Nephron progenitor cell (in vitro differentiated cells): ENCODE results near the gene CCDC24.

Experiments used
- DNase-seq: peaks from one replicate; pipeline ENCODE4 v3.0.0; 2021
- H3K27ac Mint-ChIP-seq: 2 replicates; pipeline ENCODE4 v1.8.0; 2021; ENCODE audit warnings: mild to moderate bottlenecking, moderate library complexity, mixed read lengths
- H3K27me3 Mint-ChIP-seq: 2 replicates; pipeline ENCODE4 v1.8.0; 2021; ENCODE audit warnings: mild to moderate bottlenecking, low read depth, mixed read lengths; ENCODE audit not compliant: poor library complexity
- H3K36me3 Mint-ChIP-seq: 2 replicates; pipeline ENCODE4 v1.8.0; 2021; ENCODE audit warnings: low read depth, mixed read lengths
- H3K4me1 Mint-ChIP-seq: 2 replicates; pipeline ENCODE4 v1.8.0; 2021; ENCODE audit warnings: mixed read lengths
- H3K4me3 Mint-ChIP-seq: 2 replicates; pipeline ENCODE4 v1.8.0; 2021; ENCODE audit warnings: mild to moderate bottlenecking, moderate library complexity, mixed read lengths
- H3K9me3 Mint-ChIP-seq: 2 replicates; pipeline ENCODE4 v1.8.0; 2021; ENCODE audit warnings: mild to moderate bottlenecking, moderate library complexity, mixed read lengths
- CTCF ChIP-seq: fragments of 200-600 bp; sonication (generic); IDR thresholded peaks from 2 replicates; pipeline ENCODE4 v1.5.0; 2021; ENCODE audit warnings: antibody characterized with exemption

Gene CCDC24

GRCh38 chr1:43987159-43987902, 4.1 kb upstream of the CCDC24 start:
- peak overlapping the region; percentile 73 for H3K27ac Mint-ChIP-seq

GRCh38 chr1:43990271-43991199, 864 bp upstream of the CCDC24 start:
- no peak for DNase-seq
- H3K36me3 Mint-ChIP-seq, result peaks cover 6% of the 10 kb centered on the region
- no peak overlapping the region for H3K27ac Mint-ChIP-seq
- TF ChIP-seq CTCF, result no peak
- peak overlapping the region; percentile 87 for H3K4me3 Mint-ChIP-seq
- H3K27me3 Mint-ChIP-seq, result peaks cover 10% of the 10 kb centered on the region
- no peaks in the 10 kb centered on the region for H3K9me3 Mint-ChIP-seq
- H3K4me1 Mint-ChIP-seq, result peaks cover 43% of the 10 kb centered on the region

More at GRCh38 chr1:43987159-43987902, 4.1 kb upstream of the CCDC24 start:
- no peak for DNase-seq
- Mint-ChIP-seq H3K36me3 (peaks cover 14% of the 10 kb centered on the region), H3K9me3 (no peaks in the 10 kb centered on the region), H3K4me1 (peaks cover 51% of the 10 kb centered on the region), H3K4me3 (no peak overlapping the region), H3K27me3 (peaks cover 4% of the 10 kb centered on the region)
- TF ChIP-seq CTCF, result no peak

- no peak for DNase-seq
- H3K4me3 Mint-ChIP-seq, result peak overlapping the region; percentile 87
- no peak overlapping the region for H3K27ac Mint-ChIP-seq
- no peaks in the 10 kb centered on the region for H3K9me3 Mint-ChIP-seq
- H3K4me1 Mint-ChIP-seq, result peaks cover 38% of the 10 kb centered on the region
- no peak for TF ChIP-seq CTCF
- no peaks in the 10 kb centered on the region for H3K36me3 Mint-ChIP-seq
- H3K27me3 Mint-ChIP-seq, result peaks cover 10% of the 10 kb centered on the region
Observed at GRCh38 chr1:43991200-43991475, 261 bp upstream of the CCDC24 start.

- Mint-ChIP-seq H3K36me3 (no peaks in the 10 kb centered on the region), H3K4me1 (peaks cover 36% of the 10 kb centered on the region), H3K9me3 (no peaks in the 10 kb centered on the region), H3K27me3 (peaks cover 10% of the 10 kb centered on the region), H3K27ac (no peak overlapping the region), H3K4me3 (peak overlapping the region; percentile 87)
- no peak for DNase-seq
- no peak for TF ChIP-seq CTCF
Observed at GRCh38 chr1:43992232-43992995, 1.0 kb downstream of the CCDC24 start.

GRCh38 chr1:43993206-43993914, 2.0 kb downstream of the CCDC24 start:
- no peaks in the 10 kb centered on the region for H3K36me3 Mint-ChIP-seq
- no peak overlapping the region for H3K4me3 Mint-ChIP-seq
- no peak for TF ChIP-seq CTCF
- H3K9me3 Mint-ChIP-seq, result no peaks in the 10 kb centered on the region
- peaks cover 41% of the 10 kb centered on the region for H3K4me1 Mint-ChIP-seq
- H3K27me3 Mint-ChIP-seq, result peaks cover 10% of the 10 kb centered on the region
- no peak for DNase-seq
- H3K27ac Mint-ChIP-seq, result no peak overlapping the region
